Adrenal gland (tissue), 19 donors: ENCODE measurements around the gene SERPINA5. TPM values are rescaled to one million over a fixed set of nuclear protein-coding genes. Genes with fewer than 3 reads are reported as not detected.

Source experiments
- DNase-seq, 7 donors: peaks; one replicate each; pipeline ENCODE4 v3.0.0-alpha.2; 2019 to 2020
- H3K27ac ChIP-seq, 5 donors: fragments of 200-600 bp; sonication (generic) in 4 of 5; 1 replicate in 3 of 5; 2 replicates in 2 of 5; pipeline versions ENCODE4 v1.5.1 to v1.8.0; 2016 to 2020; ENCODE audit warnings: mild to moderate bottlenecking in 1 of 5
- H3K27me3 ChIP-seq: fragments of 200-600 bp; 2 replicates; pipeline ENCODE4 v1.8.0; 2021
- H3K36me3 ChIP-seq, 2 donors: fragments of 200-600 bp; replicated peaks in 1 of 2; 1 replicate in 1 of 2; 2 replicates in 1 of 2; pipeline versions ENCODE4 v1.5.1 to v1.8.0; 2018 to 2022
- H3K4me1 ChIP-seq, 2 donors: fragments of 200-600 bp; replicated peaks in 1 of 2; 1 replicate in 1 of 2; 2 replicates in 1 of 2; pipeline versions ENCODE4 v1.5.1 to v1.8.0; 2018 to 2021
- H3K4me3 ChIP-seq, 4 donors: fragments of 200-600 bp; sonication (generic) in 3 of 4; one replicate each; pipeline ENCODE4 v1.5.1; 2016 to 2018
- H3K9me3 ChIP-seq, 3 donors: fragments of 200-600 bp; sonication (generic) in 1 of 3; replicated peaks in 1 of 3; 1 replicate in 2 of 3; 2 replicates in 1 of 3; pipeline versions ENCODE4 v1.5.1 to v1.8.0; 2016 to 2021
- POLR2A ChIP-seq, 2 donors: fragments of 450-650 bp; IDR thresholded peaks; one replicate each; pipeline ENCODE4 v1.6.1; 2017; ENCODE audit warnings: antibody characterized with exemption in 2 of 2, mild to moderate bottlenecking in 2 of 2, moderate library complexity in 1 of 2
- WGBS, 4 donors: extraction: QIAGEN DNeasy Blood & Tissue Kit in 2 of 4; methylation state at CpG; one replicate each; pipeline versions ENCODE4 v1.1.5 to v1.1.7; 2013 to 2017; 5-methylcytosine and 5-hydroxymethylcytosine counted together
- intact Hi-C, 2 donors: fragments of 100-400 bp; cut with DNase I; formaldehyde crosslinking; loops; one replicate each; pipeline versions ENCODE4 v1.14.1 to v1.15.0; 2022 to 2023
- long read RNA-seq, 10 donors: library from polyadenylated mRNA in 3 of 10; unstranded in 2 of 10; stranded (forward) in 1 of 10; transcript quantifications; one replicate each; pipeline ENCODE4 v2.0.0 and lab custom pipeline, GENCODE V29; 2021 to 2026
- polyA plus RNA-seq, 3 donors: library from polyadenylated mRNA; stranded (reverse); fragments of 200-250 nt in 2 of 3; fragments of 350-450 nt in 1 of 3; fragmentation: Illumina TruSeq in 1 of 3; extraction: RNeasy Lipid Tissue Mini Kit (QIAGEN cat#74804) in 1 of 3; gene quantifications; one replicate each; pipeline ENCODE4 v1.2.3, GENCODE V29; 2013 to 2014
- total RNA-seq, 9 donors: library from RNA; depleted of rRNA in 4 of 9; stranded (reverse); fragments of >200 nt in 4 of 9; fragments of 120-200 nt in 1 of 9; fragmentation: NEBNext Ultra II Directional in 1 of 9; extraction: Animal tissue kit (Norgen Biotek cat#: 25700) in 1 of 9; gene quantifications; one replicate each; pipeline versions ENCODE4 v1.1.0 to v1.2.4, GENCODE V29; 2013 to 2023
- TF ChIP-seq, protein P1 (sequence below), 6 experiments: fragments of 450-650 bp in 4 of 6; fragments of 200-600 bp in 2 of 6; sonication (generic) in 1 of 6; IDR thresholded peaks; 1 replicate in 5 of 6; 2 replicates in 1 of 6; pipeline versions ENCODE4 v1.5.1 to v1.8.0; 2016 to 2021; ENCODE audit warnings: antibody characterized with exemption in 6 of 6, mild to moderate bottlenecking in 2 of 6, moderate library complexity in 1 of 6
- donor health status: healthy with polysubstance abuse.
- donor health status: Bipolar disorder and iron deficiency.
- donor health status: DM: yes; HTN: yes; CAD: no.
- donor health status: DM: no; HTN: no; CAD: no.
- donor health status: DM: no; HTN: no; CAD: no.
- donor health status: DM: yes; HTN: yes; CAD: no.

Gene SERPINA5, protein sequence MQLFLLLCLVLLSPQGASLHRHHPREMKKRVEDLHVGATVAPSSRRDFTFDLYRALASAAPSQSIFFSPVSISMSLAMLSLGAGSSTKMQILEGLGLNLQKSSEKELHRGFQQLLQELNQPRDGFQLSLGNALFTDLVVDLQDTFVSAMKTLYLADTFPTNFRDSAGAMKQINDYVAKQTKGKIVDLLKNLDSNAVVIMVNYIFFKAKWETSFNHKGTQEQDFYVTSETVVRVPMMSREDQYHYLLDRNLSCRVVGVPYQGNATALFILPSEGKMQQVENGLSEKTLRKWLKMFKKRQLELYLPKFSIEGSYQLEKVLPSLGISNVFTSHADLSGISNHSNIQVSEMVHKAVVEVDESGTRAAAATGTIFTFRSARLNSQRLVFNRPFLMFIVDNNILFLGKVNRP
- 1,000 to 10,000 TPM in 2 of 9 donors, 100 to 1,000 TPM in 7; 374 to 1,055 (median 572) TPM for total RNA-seq
- 100 to 1,000 TPM in 1 of 3 donors, 10 to 100 TPM in 2; 83.6 to 441 (median 89.2) TPM for polyA plus RNA-seq
- long read RNA-seq, donor 1, transcript SERPINA5-201 (6 exons, 2,337 nt): minor isoform, 35 of 179 reads
- long read RNA-seq, donor 1, transcript SERPINA5-211 (3 exons, 1,463 nt): minor isoform, 5 of 179 reads
- long read RNA-seq, donor 1, transcript SERPINA5-208 (5 exons, 2,211 nt): major isoform, 66 of 179 reads
- long read RNA-seq, donor 1, partial matches to known transcripts: 60 of 179 reads
- long read RNA-seq, donor 1, other reads (novel, unspliced or antisense): 10 of 179 reads
- long read RNA-seq, donor 2, transcript SERPINA5-208 (5 exons, 2,211 nt): major isoform, 50 of 91 reads
- long read RNA-seq, donor 2, transcript SERPINA5-201 (6 exons, 2,337 nt): minor isoform, 17 of 91 reads
- long read RNA-seq, donor 2, partial matches to known transcripts: 22 of 91 reads
- long read RNA-seq, donor 2, other reads (novel, unspliced or antisense): 0 of 91 reads
- long read RNA-seq, donor 3, transcript SERPINA5-208 (5 exons, 2,211 nt): major isoform, 48 of 105 reads
- long read RNA-seq, donor 3, transcript SERPINA5-201 (6 exons, 2,337 nt): minor isoform, 18 of 105 reads
- long read RNA-seq, donor 3, partial matches to known transcripts: 32 of 105 reads
- long read RNA-seq, donor 3, other reads (novel, unspliced or antisense): 0 of 105 reads
- long read RNA-seq, donor 4, transcript SERPINA5-208 (5 exons, 2,211 nt): major isoform, 423 of 907 reads
- long read RNA-seq, donor 4, transcript SERPINA5-205 (5 exons, 2,210 nt): minor isoform, 46 of 907 reads
- long read RNA-seq, donor 4, transcript SERPINA5-201 (6 exons, 2,337 nt): minor isoform, 180 of 907 reads
- long read RNA-seq, donor 4, partial matches to known transcripts: 198 of 907 reads
- long read RNA-seq, donor 4, other reads (novel, unspliced or antisense): 59 of 907 reads
- long read RNA-seq, donor 5, transcript SERPINA5-205 (5 exons, 2,210 nt): minor isoform, 115 of 1,953 reads
- long read RNA-seq, donor 5, transcript SERPINA5-201 (6 exons, 2,337 nt): minor isoform, 444 of 1,953 reads
- long read RNA-seq, donor 5, transcript SERPINA5-211 (3 exons, 1,463 nt): minor isoform, 14 of 1,953 reads
- long read RNA-seq, donor 5, transcript SERPINA5-208 (5 exons, 2,211 nt): major isoform, 876 of 1,953 reads
- long read RNA-seq, donor 5, partial matches to known transcripts: 401 of 1,953 reads
- long read RNA-seq, donor 5, other reads (novel, unspliced or antisense): 103 of 1,953 reads
- long read RNA-seq, donor 6, transcript SERPINA5-205 (5 exons, 2,210 nt): minor isoform, 6 of 924 reads
- long read RNA-seq, donor 6, transcript SERPINA5-208 (5 exons, 2,211 nt): major isoform, 570 of 924 reads
- long read RNA-seq, donor 6, transcript SERPINA5-201 (6 exons, 2,337 nt): minor isoform, 185 of 924 reads
- long read RNA-seq, donor 6, partial matches to known transcripts: 117 of 924 reads
- long read RNA-seq, donor 6, other reads (novel, unspliced or antisense): 46 of 924 reads
- long read RNA-seq, donor 7, transcript SERPINA5-201 (6 exons, 2,337 nt): minor isoform, 8 of 48 reads
- long read RNA-seq, donor 7, transcript SERPINA5-208 (5 exons, 2,211 nt): major isoform, 18 of 48 reads
- long read RNA-seq, donor 7, partial matches to known transcripts: 16 of 48 reads
- long read RNA-seq, donor 7, other reads (novel, unspliced or antisense): 0 of 48 reads
- long read RNA-seq, donor 8, transcript SERPINA5-208 (5 exons, 2,211 nt): major isoform, 102 of 234 reads
- long read RNA-seq, donor 8, transcript SERPINA5-201 (6 exons, 2,337 nt): minor isoform, 41 of 234 reads
- long read RNA-seq, donor 8, partial matches to known transcripts: 75 of 234 reads
- long read RNA-seq, donor 8, other reads (novel, unspliced or antisense): 7 of 234 reads
- long read RNA-seq, donor 9, transcript SERPINA5-201 (6 exons, 2,337 nt): minor isoform, 22 of 120 reads
- long read RNA-seq, donor 9, transcript SERPINA5-208 (5 exons, 2,211 nt): major isoform, 52 of 120 reads
- long read RNA-seq, donor 9, partial matches to known transcripts: 41 of 120 reads
- long read RNA-seq, donor 9, other reads (novel, unspliced or antisense): 0 of 120 reads
- long read RNA-seq, donor 10, transcript SERPINA5-208 (5 exons, 2,211 nt): major isoform, 29 of 55 reads
- long read RNA-seq, donor 10, transcript SERPINA5-201 (6 exons, 2,337 nt): minor isoform, 7 of 55 reads
- long read RNA-seq, donor 10, partial matches to known transcripts: 19 of 55 reads
- long read RNA-seq, donor 10, other reads (novel, unspliced or antisense): 0 of 55 reads

DNA sequence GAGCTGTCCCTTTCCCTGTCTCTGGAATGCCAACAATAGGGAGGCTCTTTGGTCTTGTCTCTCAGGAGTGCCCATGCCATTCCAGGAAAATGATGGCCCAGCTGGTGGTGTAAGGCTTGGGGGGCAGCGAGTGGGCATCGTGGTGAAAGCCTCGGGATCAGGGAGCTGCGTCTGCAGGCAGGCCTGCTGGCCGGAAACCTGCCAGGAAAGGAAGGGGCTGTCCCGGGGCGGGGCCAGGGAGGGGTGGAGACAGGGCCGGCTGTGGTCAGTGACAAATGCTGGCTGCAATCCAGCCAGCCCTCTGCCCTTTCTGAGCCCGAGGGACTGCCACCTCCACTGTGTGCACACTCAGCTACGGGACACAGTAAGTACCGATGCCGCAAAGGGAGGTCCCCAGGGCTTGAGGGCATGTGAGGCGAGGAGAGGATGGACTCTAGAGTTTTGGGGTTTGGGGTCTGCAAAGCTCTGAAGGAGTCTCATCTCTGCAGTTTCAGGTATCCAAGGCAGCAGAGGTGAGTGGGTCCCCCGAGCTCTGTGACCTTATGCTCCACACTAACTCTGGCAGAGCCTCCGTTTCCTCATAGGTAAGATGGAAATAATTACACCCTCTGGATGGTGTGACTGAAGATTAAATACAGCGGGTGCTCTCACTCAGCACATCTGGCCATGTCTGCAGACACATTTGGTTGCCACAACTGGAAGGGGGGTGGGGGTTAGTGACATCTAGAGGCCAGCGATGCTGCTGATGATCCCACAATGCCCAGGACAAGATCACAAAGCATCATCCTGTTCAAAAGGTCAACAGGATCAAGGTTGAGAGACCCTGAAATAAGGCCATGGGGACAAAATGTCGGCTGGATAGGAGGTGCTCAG is at the start of gene SERPINA5:
Gene SERPINA5, plus strand, starts transcription at position 300 of the 873 bp plus-strand sequence. CDS start 5,937 bp downstream, outside the sequence.
- Histone ChIP-seq H3K36me3 (no peaks in the 10 kb centered on the region), H3K4me3 (peak within 1 kb of the TSS; percentile 14 to 55 (median 34)), H3K27ac (peak within 1 kb of the TSS; percentile 67 to 89 (median 78)), H3K9me3 (no peaks in the 10 kb centered on the region), H3K4me1 (peaks cover 41 to 43% of the 10 kb centered on the region in 2 donors), H3K27me3 (no peaks in the 10 kb centered on the region)
- TF ChIP-seq, protein P1, sequence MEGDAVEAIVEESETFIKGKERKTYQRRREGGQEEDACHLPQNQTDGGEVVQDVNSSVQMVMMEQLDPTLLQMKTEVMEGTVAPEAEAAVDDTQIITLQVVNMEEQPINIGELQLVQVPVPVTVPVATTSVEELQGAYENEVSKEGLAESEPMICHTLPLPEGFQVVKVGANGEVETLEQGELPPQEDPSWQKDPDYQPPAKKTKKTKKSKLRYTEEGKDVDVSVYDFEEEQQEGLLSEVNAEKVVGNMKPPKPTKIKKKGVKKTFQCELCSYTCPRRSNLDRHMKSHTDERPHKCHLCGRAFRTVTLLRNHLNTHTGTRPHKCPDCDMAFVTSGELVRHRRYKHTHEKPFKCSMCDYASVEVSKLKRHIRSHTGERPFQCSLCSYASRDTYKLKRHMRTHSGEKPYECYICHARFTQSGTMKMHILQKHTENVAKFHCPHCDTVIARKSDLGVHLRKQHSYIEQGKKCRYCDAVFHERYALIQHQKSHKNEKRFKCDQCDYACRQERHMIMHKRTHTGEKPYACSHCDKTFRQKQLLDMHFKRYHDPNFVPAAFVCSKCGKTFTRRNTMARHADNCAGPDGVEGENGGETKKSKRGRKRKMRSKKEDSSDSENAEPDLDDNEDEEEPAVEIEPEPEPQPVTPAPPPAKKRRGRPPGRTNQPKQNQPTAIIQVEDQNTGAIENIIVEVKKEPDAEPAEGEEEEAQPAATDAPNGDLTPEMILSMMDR (IDR thresholded peaks at IDR 0.05): no peak
- TF ChIP-seq POLR2A (IDR thresholded peaks at IDR 0.05): peak in 1 of 2 donors; percentile 83
- 18 to 26% (median 21%) methylated on average over 16 to 18 of the region's 18 CpGs for WGBS, 4 donors
- DNase-seq: peak; percentile 88 to 96 (median 95)
- intact Hi-C loops: no loop called here

DNA sequence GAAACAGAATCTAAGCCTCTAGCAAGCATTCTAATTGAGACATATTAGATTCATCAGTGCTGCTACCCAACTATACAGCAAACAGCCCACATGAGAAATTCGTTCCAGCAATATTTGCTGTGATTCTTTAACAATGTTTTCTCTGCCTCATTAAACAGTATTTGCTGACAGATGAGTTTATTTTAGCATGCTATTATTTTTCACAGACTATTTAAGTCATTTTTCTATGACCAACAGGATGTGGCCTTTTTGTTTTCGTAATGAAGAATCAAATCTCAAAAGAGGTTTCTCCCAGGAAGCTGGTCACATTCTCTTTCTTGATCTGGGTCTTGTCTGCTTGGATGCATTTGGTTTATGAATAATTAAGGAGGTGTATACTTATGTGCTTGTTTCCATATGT is 48.8 kb upstream of the SERPINA5 start:
- no peak for DNase-seq
- Histone ChIP-seq H3K4me1 (no peaks in the 10 kb centered on the region), H3K9me3 (no peaks in the 10 kb centered on the region), H3K27me3 (peaks cover 10% of the 10 kb centered on the region), H3K4me3 (no peak overlapping the region), H3K27ac (no peak overlapping the region), H3K36me3 (no peaks in the 10 kb centered on the region)
- TF ChIP-seq POLR2A (IDR thresholded peaks at IDR 0.05): no peak
- TF ChIP-seq, protein P1 (IDR thresholded peaks at IDR 0.05): no peak
- 54 to 62% (median 59%) methylated on average over 2 of the region's 2 CpGs for WGBS, 4 donors
- intact Hi-C loops: no loop called here
